GM18861 (cell line): ENCODE measurements around the gene HSD17B11.
"Not testable (repeated sequence)": the region's sequence is repeated elsewhere in the genome, so short reads cannot be mapped to it uniquely, and the experiment has no call there.

Source experiments
- ATAC-seq: cut with Tn5 transposase; IDR thresholded peaks from one replicate; pipeline ENCODE4 v1.9.1; 2021; ENCODE audit not compliant: unreplicated experiment

HSD17B11 gene

GRCh38 chr4:87359258-87359657 lies 31.7 kb downstream of the HSD17B11 start:
- no peak for ATAC-seq

GRCh38 chr4:87356832-87357526 lies 34.0 kb downstream of the HSD17B11 start:
- no peak for ATAC-seq

GRCh38 chr4:87354168-87355102 lies 36.6 kb downstream of the HSD17B11 start:
- no peak for ATAC-seq

GRCh38 chr4:87353592-87353991 lies 37.4 kb downstream of the HSD17B11 start:
- ATAC-seq: peak; percentile 75

GRCh38 chr4:87345139-87345538 lies 45.8 kb downstream of the HSD17B11 start:
- ATAC-seq: no peak

GRCh38 chr4:87342872-87343271 lies 48.1 kb downstream of the HSD17B11 start:
- no peak for ATAC-seq

GRCh38 chr4:87341954-87342635 lies 48.9 kb downstream of the HSD17B11 start:
- ATAC-seq: not testable (repeated sequence)

GRCh38 chr4:87339440-87339839 lies 51.5 kb downstream of the HSD17B11 start:
- ATAC-seq: no peak

- no peak for ATAC-seq
These were observed 53.6 kb downstream of the HSD17B11 start for GRCh38 chr4:87337361-87337760.

GRCh38 chr4:87333267-87333666 lies 57.7 kb downstream of the HSD17B11 start:
- no peak for ATAC-seq

GRCh38 chr4:87330761-87331160 lies 60.2 kb downstream of the HSD17B11 start:
- no peak for ATAC-seq

- no peak for ATAC-seq
These were observed 63.9 kb downstream of the HSD17B11 start for GRCh38 chr4:87327136-87327535.

- ATAC-seq: no peak
These were observed 64.5 kb downstream of the HSD17B11 start for GRCh38 chr4:87326460-87326859.

GRCh38 chr4:87322754-87323153 lies 68.2 kb downstream of the HSD17B11 start, which contains the start of gene HSD17B13:
TSS of gene HSD17B13 (minus strand) at chr4:87322882. CDS start at chr4:87322841, 41 bp downstream.
- ATAC-seq: no peak

- no peak for ATAC-seq
These were observed 69.1 kb downstream of the HSD17B11 start for GRCh38 chr4:87321888-87322287.

GRCh38 chr4:87317527-87317926 lies 73.5 kb downstream of the HSD17B11 start:
- ATAC-seq: no peak

- no peak for ATAC-seq
These were observed 74.0 kb downstream of the HSD17B11 start for GRCh38 chr4:87316961-87317360.

- not testable (repeated sequence) for ATAC-seq
These were observed 76.0 kb downstream of the HSD17B11 start for GRCh38 chr4:87315000-87315399.

- no peak for ATAC-seq
These were observed 77.2 kb downstream of the HSD17B11 start for GRCh38 chr4:87313756-87314155.

GRCh38 chr4:87311684-87312083 lies 79.3 kb downstream of the HSD17B11 start:
- no peak for ATAC-seq

- no peak for ATAC-seq
These were observed 80.2 kb downstream of the HSD17B11 start for GRCh38 chr4:87310691-87311335.
